Measurements from ENCODE around the gene ATP12A. TPM values are rescaled to one million over a fixed set of nuclear protein-coding genes. Genes with fewer than 3 reads are reported as not detected.

ATP12A gene
- total RNA-seq, 1 experiment from 2014 or later = 0.47 TPM

DNA sequence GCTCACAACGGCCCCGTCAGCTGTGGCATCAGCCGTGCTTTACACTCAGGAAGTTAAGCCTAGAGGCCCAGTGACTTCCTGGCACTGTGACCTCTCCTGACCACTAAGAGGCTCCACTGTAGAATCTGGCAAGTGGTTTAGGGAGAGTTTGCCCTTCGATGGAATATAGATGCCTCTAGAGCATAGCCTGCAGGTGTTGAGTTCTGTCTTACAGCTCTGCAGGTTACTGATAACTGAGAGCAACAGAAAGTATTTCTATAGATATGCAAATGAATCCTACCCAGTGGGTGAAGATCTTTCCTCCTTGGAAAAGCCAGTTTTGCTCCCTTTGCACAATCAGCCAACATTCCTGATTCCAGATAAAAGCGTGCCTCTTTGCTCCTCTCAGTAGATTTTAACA is 35.8 kb downstream of the ATP12A start:
- Histone ChIP-seq H3K4me1 (ENCODE audit: insufficient read depth, low read length, poor library complexity, severe bottlenecking) (no peaks in the 10 kb centered on the region), H3K27me3 (replicated peaks; ENCODE audit: insufficient read depth, low read depth, low read length, poor library complexity) (no peaks in the 10 kb centered on the region), H3K9me3 (ENCODE audit: low read depth, low read length, poor library complexity, severe bottlenecking) (no peaks in the 10 kb centered on the region), H3K4me3 (ENCODE audit: low read depth, low read length, poor library complexity, severe bottlenecking) (no peak overlapping the region), H3K36me3 (ENCODE audit: insufficient read depth, low read length, poor library complexity, severe bottlenecking) (no peaks in the 10 kb centered on the region), H3K27ac (ENCODE audit: low read depth, low read length, poor library complexity, severe bottlenecking) (no peak overlapping the region)
- ChIA-PET POLR2A (ENCODE audit: low non-redundant PET) (no interaction called here), CTCF (no interaction called here)
- TF ChIP-seq, protein P1, sequence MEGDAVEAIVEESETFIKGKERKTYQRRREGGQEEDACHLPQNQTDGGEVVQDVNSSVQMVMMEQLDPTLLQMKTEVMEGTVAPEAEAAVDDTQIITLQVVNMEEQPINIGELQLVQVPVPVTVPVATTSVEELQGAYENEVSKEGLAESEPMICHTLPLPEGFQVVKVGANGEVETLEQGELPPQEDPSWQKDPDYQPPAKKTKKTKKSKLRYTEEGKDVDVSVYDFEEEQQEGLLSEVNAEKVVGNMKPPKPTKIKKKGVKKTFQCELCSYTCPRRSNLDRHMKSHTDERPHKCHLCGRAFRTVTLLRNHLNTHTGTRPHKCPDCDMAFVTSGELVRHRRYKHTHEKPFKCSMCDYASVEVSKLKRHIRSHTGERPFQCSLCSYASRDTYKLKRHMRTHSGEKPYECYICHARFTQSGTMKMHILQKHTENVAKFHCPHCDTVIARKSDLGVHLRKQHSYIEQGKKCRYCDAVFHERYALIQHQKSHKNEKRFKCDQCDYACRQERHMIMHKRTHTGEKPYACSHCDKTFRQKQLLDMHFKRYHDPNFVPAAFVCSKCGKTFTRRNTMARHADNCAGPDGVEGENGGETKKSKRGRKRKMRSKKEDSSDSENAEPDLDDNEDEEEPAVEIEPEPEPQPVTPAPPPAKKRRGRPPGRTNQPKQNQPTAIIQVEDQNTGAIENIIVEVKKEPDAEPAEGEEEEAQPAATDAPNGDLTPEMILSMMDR (conservative IDR thresholded peaks at IDR 0.05; ENCODE audit: low read depth, low read length) = no peak
- TF ChIP-seq EZH2 (IDR thresholded peaks at IDR 0.05; ENCODE audit: borderline replicate concordance, low read depth, low read length, poor library complexity, severe bottlenecking) = no peak
- intact Hi-C loops (cut with micrococcal nuclease; ENCODE audit: unreplicated experiment) = no loop called here
- DNase-seq (ENCODE audit: low spot score) = no peak
- BruUV-seq (replicated peaks) = no TSS peak

DNA sequence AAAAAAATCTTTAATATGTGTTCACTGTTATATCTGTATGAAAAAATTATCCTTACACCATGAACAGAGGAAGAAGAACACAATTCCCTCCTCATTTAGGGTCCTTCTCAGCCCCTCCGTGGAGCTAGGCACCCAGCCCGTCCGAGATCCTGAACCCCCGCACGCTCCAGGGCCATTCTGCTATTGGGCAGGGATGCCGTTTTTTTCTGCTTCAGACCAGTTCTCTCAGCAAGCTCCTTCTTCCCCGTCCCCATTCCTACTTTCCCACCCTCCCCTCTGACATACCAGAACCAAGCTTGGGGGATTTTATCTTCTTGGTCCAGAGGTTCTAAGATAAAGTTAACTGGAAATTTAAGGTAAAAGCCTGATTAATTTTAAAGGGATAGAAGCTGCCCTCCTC is 36.2 kb downstream of the ATP12A start:
- H3K4me3 ChIP-seq (ENCODE audit: low read depth, low read length, poor library complexity, severe bottlenecking) = no peak overlapping the region
- CTCF ChIA-PET = no interaction called here

DNA sequence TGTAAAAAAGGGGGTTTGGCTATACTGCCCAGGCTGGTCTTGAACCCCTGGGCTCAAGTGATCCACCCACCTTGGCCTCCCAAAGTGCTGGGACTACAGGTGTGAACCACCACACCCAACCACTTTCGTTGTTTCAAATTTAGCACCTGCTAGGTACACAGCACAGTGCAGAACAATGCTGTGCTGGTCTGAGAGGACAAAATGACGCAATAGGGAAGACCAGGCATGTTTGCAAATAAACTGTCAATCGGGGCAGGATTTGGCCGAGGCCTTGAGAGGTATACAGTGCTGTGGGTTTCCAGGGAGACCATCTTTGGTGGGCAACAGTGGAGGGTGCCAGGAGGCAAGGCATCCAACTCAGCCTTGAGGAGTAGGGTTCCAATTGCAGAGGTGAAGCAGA is 37.0 kb downstream of the ATP12A start:
- H3K4me1 ChIP-seq (ENCODE audit: insufficient read depth, low read length, poor library complexity, severe bottlenecking) = no peaks in the 10 kb centered on the region
- H3K36me3 ChIP-seq (ENCODE audit: insufficient read depth, low read length, poor library complexity, severe bottlenecking) = no peaks in the 10 kb centered on the region
- DNase-seq (ENCODE audit: low spot score) = no peak
- H3K27me3 ChIP-seq (replicated peaks; ENCODE audit: insufficient read depth, low read depth, low read length, poor library complexity) = no peaks in the 10 kb centered on the region
- no TSS peak for BruUV-seq (replicated peaks)
- H3K9me3 ChIP-seq (ENCODE audit: low read depth, low read length, poor library complexity, severe bottlenecking) = no peaks in the 10 kb centered on the region
- POLR2A ChIA-PET (ENCODE audit: low non-redundant PET) = no interaction called here
- TF ChIP-seq, protein P1 (conservative IDR thresholded peaks at IDR 0.05; ENCODE audit: low read depth, low read length) = no peak
- CTCF ChIA-PET = no interaction called here
- intact Hi-C loops (cut with micrococcal nuclease; ENCODE audit: unreplicated experiment) = no loop called here
- H3K4me3 ChIP-seq (ENCODE audit: low read depth, low read length, poor library complexity, severe bottlenecking) = no peak overlapping the region
- no peak overlapping the region for H3K27ac ChIP-seq (ENCODE audit: low read depth, low read length, poor library complexity, severe bottlenecking)

More for the DNA sequence above, 36.2 kb downstream of the ATP12A start:
- DNase-seq (ENCODE audit: low spot score) = no peak
- BruUV-seq (replicated peaks) = no TSS peak
- Histone ChIP-seq H3K36me3 (ENCODE audit: insufficient read depth, low read length, poor library complexity, severe bottlenecking) (no peaks in the 10 kb centered on the region), H3K9me3 (ENCODE audit: low read depth, low read length, poor library complexity, severe bottlenecking) (no peaks in the 10 kb centered on the region), H3K27me3 (replicated peaks; ENCODE audit: insufficient read depth, low read depth, low read length, poor library complexity) (no peaks in the 10 kb centered on the region), H3K4me1 (ENCODE audit: insufficient read depth, low read length, poor library complexity, severe bottlenecking) (no peaks in the 10 kb centered on the region), H3K27ac (ENCODE audit: low read depth, low read length, poor library complexity, severe bottlenecking) (no peak overlapping the region)
- POLR2A ChIA-PET (ENCODE audit: low non-redundant PET) = no interaction called here
- intact Hi-C loops (cut with micrococcal nuclease; ENCODE audit: unreplicated experiment) = no loop called here
- TF ChIP-seq, protein P1 (conservative IDR thresholded peaks at IDR 0.05; ENCODE audit: low read depth, low read length) = no peak
- no peak for TF ChIP-seq EZH2 (IDR thresholded peaks at IDR 0.05; ENCODE audit: borderline replicate concordance, low read depth, low read length, poor library complexity, severe bottlenecking)

Data from A673 (cell line).